ENCODE data around the gene MFNG. TPM values are rescaled to one million over a fixed set of nuclear protein-coding genes. Genes with fewer than 3 reads are reported as not detected.

MFNG gene
- total RNA-seq, 1 experiment from 2014 or later, result 0.56 TPM

DNA sequence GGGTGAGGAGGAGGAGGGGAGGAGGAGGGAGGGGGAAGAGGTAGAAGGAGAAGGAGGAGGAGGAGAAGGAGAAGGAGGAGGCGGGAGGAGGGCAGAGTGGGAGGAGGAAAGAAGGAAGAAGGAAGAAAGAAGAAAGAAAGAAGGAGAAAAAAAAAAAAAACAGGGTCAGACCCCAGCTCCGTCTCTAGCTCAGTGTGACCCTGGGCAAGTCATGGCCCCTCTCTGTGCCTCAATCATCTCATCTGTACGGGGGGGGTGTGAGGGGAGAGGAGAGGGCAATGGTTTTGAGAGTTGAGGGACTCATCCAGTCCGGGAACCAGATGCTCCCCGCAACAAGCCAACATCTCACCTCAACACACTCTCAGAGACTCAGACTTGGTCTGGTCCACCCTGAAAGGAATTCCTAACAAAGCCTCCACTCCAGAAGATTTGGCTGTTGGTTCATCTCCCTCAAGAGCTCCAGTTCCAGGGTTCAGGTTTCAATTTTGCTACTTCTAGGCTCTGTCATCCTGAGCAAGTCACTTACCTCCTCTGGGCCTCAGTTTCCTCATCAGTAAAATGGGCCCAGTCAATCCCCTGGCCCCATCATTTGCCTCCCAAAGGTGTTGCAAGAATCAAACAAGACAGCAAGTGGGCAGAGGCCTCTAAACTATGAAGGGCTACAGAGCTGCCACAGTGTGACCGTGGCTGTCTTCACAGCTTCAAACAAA is 25.4 kb upstream of the MFNG start:
- no peak overlapping the region for H3K4me3 Mint-ChIP-seq (ENCODE audit: unreplicated experiment)
- ChIA-PET CTCF (interaction anchor here (0.6 to 1.5 kb wide), 4 partner anchors 52 to 285 kb away, joined by 3 to 4 read pairs (median 4); no protein-coding TSS in a partner anchor), POLR2A (interaction anchor here (0.7 to 1.8 kb wide), 4 partner anchors 11 to 199 kb away, joined by 3 to 7 read pairs (median 4); no protein-coding TSS in a partner anchor)
- TF ChIP-seq, protein P1, sequence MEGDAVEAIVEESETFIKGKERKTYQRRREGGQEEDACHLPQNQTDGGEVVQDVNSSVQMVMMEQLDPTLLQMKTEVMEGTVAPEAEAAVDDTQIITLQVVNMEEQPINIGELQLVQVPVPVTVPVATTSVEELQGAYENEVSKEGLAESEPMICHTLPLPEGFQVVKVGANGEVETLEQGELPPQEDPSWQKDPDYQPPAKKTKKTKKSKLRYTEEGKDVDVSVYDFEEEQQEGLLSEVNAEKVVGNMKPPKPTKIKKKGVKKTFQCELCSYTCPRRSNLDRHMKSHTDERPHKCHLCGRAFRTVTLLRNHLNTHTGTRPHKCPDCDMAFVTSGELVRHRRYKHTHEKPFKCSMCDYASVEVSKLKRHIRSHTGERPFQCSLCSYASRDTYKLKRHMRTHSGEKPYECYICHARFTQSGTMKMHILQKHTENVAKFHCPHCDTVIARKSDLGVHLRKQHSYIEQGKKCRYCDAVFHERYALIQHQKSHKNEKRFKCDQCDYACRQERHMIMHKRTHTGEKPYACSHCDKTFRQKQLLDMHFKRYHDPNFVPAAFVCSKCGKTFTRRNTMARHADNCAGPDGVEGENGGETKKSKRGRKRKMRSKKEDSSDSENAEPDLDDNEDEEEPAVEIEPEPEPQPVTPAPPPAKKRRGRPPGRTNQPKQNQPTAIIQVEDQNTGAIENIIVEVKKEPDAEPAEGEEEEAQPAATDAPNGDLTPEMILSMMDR (IDR thresholded peaks at IDR 0.05; ENCODE audit: unreplicated experiment), result no peak
- H3K36me3 Mint-ChIP-seq (ENCODE audit: insufficient read depth, unreplicated experiment), result peaks cover 23% of the 10 kb centered on the region
- intact Hi-C loops (cut with micrococcal nuclease), result no loop called here
- H3K27me3 Mint-ChIP-seq (ENCODE audit: insufficient read depth, unreplicated experiment), result no peaks in the 10 kb centered on the region
- no peak for DNase-seq (ENCODE audit: unreplicated experiment)
- peaks cover 7% of the 10 kb centered on the region for H3K4me1 Mint-ChIP-seq (ENCODE audit: insufficient read depth, unreplicated experiment)
- no peak overlapping the region for H3K27ac Mint-ChIP-seq (ENCODE audit: low read depth, unreplicated experiment)
- H3K9me3 Mint-ChIP-seq (ENCODE audit: unreplicated experiment), result no peaks in the 10 kb centered on the region
- no TSS peak for BruUV-seq (replicated peaks)

DNA sequence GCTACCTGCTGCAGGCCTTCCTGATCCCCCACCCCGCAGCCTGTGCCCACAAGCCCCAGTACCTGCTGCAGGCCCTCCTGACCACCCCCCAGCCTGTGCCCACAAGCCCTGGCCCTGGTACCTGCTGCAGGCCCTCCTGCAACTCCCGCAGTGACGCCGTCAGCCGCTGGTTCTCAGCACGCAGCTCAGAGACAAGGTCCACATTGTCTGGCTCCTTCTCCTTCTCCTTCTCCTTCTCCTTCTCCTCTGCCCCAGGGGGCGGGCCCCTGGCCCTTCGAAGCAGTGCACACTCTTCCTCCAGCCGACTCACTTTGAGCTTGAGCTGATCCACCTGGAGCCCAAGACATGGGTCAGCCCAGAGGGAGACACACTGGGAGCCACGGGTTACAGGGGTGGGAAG is 23.9 kb upstream of the MFNG start:
- no peaks in the 10 kb centered on the region for H3K9me3 Mint-ChIP-seq (ENCODE audit: unreplicated experiment)
- no TSS peak for BruUV-seq (replicated peaks)
- peaks cover 29% of the 10 kb centered on the region for H3K36me3 Mint-ChIP-seq (ENCODE audit: insufficient read depth, unreplicated experiment)
- H3K27ac Mint-ChIP-seq (ENCODE audit: low read depth, unreplicated experiment), result no peak overlapping the region
- TF ChIP-seq, protein P1 (IDR thresholded peaks at IDR 0.05; ENCODE audit: unreplicated experiment), result no peak
- CTCF ChIA-PET, result interaction anchor here (0.5 to 0.6 kb wide), 2 partner anchors 128 to 365 kb away, joined by 3 to 4 read pairs; no protein-coding TSS in a partner anchor
- no peak overlapping the region for H3K4me3 Mint-ChIP-seq (ENCODE audit: unreplicated experiment)
- intact Hi-C loops (cut with micrococcal nuclease), result no loop called here
- POLR2A ChIA-PET, result interaction anchor here (1.3 kb wide), 1 partner anchor 15 kb away, joined by 4 read pairs; no protein-coding TSS in a partner anchor
- no peak for DNase-seq (ENCODE audit: unreplicated experiment)
- H3K4me1 Mint-ChIP-seq (ENCODE audit: insufficient read depth, unreplicated experiment), result peaks cover 7% of the 10 kb centered on the region
- H3K27me3 Mint-ChIP-seq (ENCODE audit: insufficient read depth, unreplicated experiment), result no peaks in the 10 kb centered on the region

DNA sequence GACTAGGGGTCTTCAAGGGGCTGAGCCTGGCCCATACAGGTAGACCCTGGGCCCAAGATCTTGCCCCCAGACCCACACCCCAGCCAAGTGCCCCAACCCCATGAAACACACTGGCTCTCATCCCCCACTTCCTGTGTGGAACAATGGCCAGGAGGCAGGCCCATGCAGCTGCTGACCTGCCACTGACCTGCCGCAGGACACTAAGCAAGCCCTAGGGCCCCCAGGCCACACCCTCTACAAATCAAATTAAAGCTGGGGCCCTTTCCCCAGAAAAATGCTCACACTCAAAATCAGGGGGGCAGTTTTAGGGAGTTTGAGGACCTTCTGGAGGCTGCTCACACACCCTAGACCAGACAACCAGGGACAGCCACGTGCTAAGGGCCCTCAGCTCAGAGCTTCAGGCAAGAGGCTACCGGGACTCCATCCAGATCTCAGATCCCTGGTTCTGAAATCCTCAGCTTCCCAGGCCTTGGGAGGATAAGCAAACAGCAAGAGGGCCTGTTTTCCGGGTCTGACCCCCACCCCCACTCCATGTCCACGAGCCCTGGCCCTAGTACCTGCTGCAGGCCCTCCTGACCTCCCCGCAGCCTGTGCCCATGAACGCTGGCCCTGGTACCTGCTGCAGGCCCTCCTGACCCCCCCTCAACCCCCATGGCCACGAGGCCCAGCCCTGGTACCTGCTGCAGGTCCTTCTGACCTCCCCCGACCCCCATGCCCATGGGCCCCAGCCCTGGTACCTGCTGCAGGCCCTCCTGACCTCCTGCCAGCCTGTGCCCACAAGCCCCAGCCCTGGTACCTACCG is 23.1 kb upstream of the MFNG start:
- BruUV-seq (replicated peaks), result no TSS peak

More for the DNA sequence above, 23.1 kb upstream of the MFNG start:
- intact Hi-C loops (cut with micrococcal nuclease), result no loop called here
- no peaks in the 10 kb centered on the region for H3K27me3 Mint-ChIP-seq (ENCODE audit: insufficient read depth, unreplicated experiment)
- H3K4me1 Mint-ChIP-seq (ENCODE audit: insufficient read depth, unreplicated experiment), result peaks cover 7% of the 10 kb centered on the region
- peak overlapping the region; percentile 42 for H3K27ac Mint-ChIP-seq (ENCODE audit: low read depth, unreplicated experiment)
- TF ChIP-seq, protein P1 (IDR thresholded peaks at IDR 0.05; ENCODE audit: unreplicated experiment), result no peak
- ChIA-PET CTCF (interaction anchor here (0.7 kb wide), 2 partner anchors 60 to 424 kb away, joined by 5 read pairs; no protein-coding TSS in a partner anchor), POLR2A (interaction anchor here (1.3 kb wide), 1 partner anchor 16 kb away, joined by 4 read pairs; no protein-coding TSS in a partner anchor)
- H3K36me3 Mint-ChIP-seq (ENCODE audit: insufficient read depth, unreplicated experiment), result peaks cover 21% of the 10 kb centered on the region
- no peaks in the 10 kb centered on the region for H3K9me3 Mint-ChIP-seq (ENCODE audit: unreplicated experiment)
- no peak for DNase-seq (ENCODE audit: unreplicated experiment)
- H3K4me3 Mint-ChIP-seq (ENCODE audit: unreplicated experiment), result no peak overlapping the region

Data from MCF 10A (cell line).